SU-DHL-6 (cell line): ENCODE results near the gene CLK4.

Experiments
- CTCF ChIP-seq: fragments of 200-600 bp; sonication (generic); IDR thresholded peaks from one replicate; pipeline ENCODE4 v1.5.1; 2017; ENCODE audit warnings: antibody characterized with exemption, mild to moderate bottlenecking, low read length, moderate library complexity; ENCODE audit not compliant: insufficient read depth, poor library complexity, severe bottlenecking
- EZH2phosphoT487 ChIP-seq: fragments of 200-600 bp; sonication (generic), shearing (Covaris generic); conservative IDR thresholded peaks from 2 replicates; pipeline ENCODE4 v1.6.1; 2018; ENCODE audit warnings: mild to moderate bottlenecking, antibody characterized with exemption, low read length, moderate library complexity, mixed read lengths

GRCh38 chr5:178576591-178577351, 50.1 kb downstream of the CLK4 start:
- TF ChIP-seq CTCF (no peak), EZH2phosphoT487 (no peak)
